HG03135 (cell line): ENCODE data around the gene PTPRA.

Experiments
- ATAC-seq: cut with Tn5 transposase; IDR thresholded peaks from one replicate; pipeline ENCODE4 v1.9.1; 2021; ENCODE audit warnings: mild to moderate bottlenecking, moderate library complexity; ENCODE audit not compliant: unreplicated experiment

Gene PTPRA

GRCh38 chr20:2918096-2919049 is 45.1 kb downstream of the PTPRA start:
- no peak for ATAC-seq

- no peak for ATAC-seq
Measured at GRCh38 chr20:2919518-2920245, 46.4 kb downstream of the PTPRA start.

- no peak for ATAC-seq
Measured at GRCh38 chr20:2920473-2920872, 47.2 kb downstream of the PTPRA start.

- ATAC-seq, result no peak
Measured at GRCh38 chr20:2921506-2921905, 48.2 kb downstream of the PTPRA start.

GRCh38 chr20:2922957-2923356 is 49.7 kb downstream of the PTPRA start:
- no peak for ATAC-seq

GRCh38 chr20:2930538-2930937 is 57.3 kb downstream of the PTPRA start:
- ATAC-seq, result no peak

- no peak for ATAC-seq
Measured at GRCh38 chr20:2932498-2932897, 59.2 kb downstream of the PTPRA start.

DNA sequence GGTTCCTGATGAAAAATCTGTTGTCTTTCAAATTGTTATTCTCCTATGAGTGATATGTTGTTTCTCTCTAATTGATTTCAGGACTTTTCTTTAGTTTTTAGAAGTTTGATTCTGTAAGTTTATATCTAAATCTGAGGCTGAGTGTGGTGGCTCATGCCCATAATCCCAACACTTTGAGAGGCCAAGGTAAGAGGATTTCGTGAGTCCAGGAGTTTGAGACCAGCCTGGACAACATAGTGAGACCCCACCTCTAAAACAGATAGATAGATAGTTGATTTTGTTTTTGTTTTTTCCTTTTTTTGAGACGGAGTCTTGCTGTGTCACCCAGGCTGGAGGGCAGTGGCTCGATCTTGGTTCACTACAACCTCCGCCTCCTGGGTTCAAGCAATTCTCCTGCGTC is 64.6 kb downstream of the PTPRA start:
- no peak for ATAC-seq

GRCh38 chr20:2942439-2942838 is 69.2 kb downstream of the PTPRA start:
- no peak for ATAC-seq

DNA sequence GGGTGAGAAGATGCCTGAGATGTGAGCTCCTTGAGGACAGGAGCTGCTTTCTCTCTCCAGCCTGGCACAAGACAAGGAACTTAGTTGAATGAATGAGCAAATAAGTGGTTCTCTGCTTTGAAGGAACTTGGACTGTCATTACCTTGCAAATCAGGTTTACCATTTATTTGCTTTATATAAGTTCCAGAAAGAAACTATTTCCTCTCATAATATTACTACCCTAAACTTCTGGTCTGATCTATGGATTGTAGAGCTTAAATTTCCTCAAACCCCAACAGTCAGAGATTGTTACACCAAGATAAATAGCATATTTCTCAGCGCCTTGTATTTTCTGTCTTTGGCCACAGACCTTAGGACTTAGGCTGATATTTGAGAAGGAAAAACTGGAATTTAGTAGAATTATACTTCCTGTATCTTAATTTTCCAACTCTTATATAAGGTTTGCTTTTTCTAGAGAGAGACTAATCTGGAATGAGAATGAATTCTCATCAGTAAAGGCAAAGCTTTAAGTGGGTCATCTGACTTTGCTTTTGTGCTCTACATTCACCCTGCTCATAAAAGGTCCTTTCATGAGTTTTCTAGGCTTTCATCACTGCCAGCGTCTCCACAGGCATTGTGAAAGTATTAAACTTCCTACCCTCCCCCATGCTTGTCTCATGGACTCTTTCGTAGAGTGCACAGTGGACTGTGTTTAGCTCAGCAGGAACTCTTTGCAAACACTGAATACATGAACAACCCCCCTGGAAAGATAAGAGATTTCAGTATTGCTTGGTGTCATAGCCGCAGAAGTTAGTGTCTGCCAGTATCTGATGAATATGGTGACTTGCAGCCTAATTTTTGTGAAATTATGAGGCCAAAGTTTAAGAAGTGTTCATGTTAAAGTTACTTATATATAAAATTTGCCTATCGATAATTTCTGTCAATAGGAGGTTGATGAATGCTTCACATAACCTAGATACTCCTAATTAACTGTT is 74.0 kb downstream of the PTPRA start:
- ATAC-seq, result no peak

DNA sequence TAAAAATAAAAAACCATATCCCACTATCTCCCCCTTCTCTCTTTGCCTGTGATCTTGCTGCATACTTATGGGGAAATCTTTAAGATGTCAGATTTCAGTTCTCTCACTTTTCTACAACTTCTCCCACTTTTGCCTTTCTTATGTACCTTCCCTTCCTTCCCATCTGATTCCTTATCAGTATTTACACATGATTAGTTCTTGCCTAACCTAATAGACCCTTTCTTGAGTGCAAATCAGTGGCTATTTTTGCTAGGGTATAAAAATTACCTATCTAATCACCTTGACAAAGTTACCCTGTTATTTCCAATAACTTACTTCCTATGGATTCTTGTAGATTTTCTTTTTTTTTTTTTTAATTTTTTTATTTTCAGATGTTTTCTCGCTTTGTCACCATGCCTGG is 75.7 kb downstream of the PTPRA start:
- ATAC-seq, result no peak

DNA sequence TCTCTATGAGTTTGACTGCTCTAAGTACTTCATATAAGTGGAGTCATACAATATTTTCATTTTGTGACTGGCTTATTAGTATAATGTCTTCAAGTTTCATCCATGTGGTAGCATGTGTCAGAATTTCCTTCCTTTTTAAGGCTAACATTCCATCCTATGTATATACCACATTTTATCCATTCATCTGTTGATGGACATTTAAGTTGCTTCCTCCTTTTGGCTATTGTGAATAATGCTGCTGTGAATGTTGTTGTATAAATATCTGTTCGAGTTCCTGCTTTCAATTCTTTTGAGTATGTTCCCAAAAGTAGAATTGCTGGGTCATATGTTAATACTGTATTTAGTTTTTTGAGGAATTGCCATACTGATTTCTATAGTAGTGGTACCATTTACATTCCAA is 79.5 kb downstream of the PTPRA start:
- ATAC-seq, result no peak

DNA sequence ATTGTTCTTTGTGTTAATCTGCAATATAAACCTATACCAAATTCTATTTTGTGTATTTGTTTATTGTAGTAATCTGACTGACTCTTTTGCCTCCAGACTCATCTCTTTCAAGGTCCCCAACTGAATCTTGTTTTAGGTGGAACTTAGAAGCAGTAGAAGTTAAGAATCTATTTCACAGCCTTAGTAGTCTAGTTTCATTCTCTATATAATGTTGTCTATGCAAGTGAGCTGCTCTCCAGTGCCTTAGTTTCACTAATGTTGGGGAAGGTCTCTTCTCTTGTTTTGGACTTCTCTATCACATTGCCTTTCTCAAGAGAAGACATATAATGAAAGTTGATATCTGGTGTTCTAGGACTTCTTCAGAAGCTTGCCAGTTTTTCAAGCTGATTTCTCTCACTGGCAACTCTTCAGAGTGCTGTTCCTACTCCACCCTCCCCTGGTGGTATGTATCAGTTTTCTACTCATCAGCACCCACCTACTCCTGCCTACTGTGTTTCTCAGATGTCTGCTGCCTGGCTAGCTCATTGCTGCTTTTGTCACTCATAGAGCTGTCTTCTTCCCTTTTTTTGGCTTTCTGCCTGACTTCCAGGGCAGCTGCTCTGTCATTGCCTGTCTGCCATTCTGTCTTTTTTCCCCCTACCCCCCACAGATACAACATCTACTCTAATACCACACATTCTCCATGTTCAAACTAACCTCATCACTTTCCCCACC is 82.1 kb downstream of the PTPRA start:
- no peak for ATAC-seq

DNA sequence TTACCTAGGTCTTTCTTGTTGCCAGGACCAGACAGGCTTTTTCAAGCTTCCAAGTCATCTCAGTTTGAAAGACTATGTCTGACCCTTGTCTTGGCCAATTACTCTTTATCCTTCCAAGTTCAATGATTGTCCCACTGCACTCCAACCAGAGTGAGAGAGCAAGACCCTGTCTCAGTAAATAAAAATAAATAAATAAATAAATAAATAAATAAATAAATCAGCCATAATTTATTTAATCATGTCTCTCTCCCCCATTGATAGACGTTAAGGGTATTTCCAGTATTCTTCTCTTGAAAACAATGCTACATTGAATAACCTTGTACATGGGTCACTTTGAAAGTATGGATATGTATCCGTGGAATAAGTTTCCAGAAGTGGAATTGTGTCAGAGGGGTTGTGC is 83.2 kb downstream of the PTPRA start:
- ATAC-seq, result no peak

DNA sequence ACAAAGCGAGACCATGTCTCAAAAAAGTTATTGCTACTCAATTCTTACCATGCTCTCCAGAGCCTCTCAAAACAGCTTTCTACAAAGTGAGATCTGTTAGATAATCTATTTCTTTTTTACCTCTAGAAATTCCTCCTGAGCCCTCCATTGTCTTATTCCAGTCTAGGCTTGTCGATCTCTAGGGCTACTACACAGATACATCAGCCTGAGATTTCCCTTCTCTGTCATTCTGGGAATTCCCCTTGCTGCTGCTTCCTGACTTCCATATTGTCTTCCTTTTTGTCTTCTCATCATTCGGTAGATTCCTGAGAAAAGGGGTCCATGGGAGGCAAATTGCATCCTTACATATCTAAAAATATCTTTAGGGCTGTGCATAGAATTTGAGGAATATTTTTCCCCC is 94.6 kb downstream of the PTPRA start:
- no peak for ATAC-seq

GRCh38 chr20:2972126-2972525 is 98.8 kb downstream of the PTPRA start:
- no peak for ATAC-seq

- ATAC-seq, result no peak
Measured at GRCh38 chr20:2973574-2973973, 100.3 kb downstream of the PTPRA start.

DNA sequence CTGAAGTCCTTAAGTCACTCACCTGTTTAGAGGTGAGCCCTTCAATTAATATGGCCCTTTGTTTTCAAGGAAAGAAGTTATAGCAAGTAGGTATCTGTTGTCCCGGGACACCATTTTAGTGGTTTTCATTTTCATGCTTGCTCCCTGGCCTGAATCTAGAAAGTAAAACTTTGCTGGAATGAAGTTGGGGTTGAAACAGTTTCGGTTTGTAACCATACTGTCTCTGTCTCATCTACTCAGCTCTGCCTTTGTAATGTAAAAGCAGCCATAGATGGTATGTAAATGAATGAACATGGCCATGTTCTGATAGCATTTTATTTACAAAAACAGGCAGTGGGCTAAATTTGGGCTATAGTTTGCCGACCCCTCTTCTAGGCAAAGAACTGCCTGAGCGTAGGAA is 105.2 kb downstream of the PTPRA start:
- no peak for ATAC-seq

DNA sequence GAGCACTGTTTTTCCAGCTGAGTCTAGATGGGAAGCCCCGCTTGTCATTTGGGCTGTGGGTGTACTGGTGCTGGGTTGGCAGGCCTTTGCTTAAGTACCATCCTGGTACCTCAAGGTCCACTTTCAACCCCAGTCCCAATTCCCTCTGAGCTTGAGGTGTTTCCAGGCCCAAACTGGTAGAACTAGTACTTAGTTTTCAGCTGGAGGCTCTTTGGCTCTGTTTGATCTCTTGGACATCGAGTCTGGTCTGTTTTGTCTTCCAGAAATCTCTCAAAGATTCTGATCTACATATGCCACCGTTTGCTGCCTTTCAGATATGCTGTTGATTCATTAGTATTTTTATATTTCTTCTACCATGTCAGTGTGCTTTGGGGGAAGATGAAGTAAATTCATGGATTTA is 108.4 kb downstream of the PTPRA start:
- no peak for ATAC-seq

DNA sequence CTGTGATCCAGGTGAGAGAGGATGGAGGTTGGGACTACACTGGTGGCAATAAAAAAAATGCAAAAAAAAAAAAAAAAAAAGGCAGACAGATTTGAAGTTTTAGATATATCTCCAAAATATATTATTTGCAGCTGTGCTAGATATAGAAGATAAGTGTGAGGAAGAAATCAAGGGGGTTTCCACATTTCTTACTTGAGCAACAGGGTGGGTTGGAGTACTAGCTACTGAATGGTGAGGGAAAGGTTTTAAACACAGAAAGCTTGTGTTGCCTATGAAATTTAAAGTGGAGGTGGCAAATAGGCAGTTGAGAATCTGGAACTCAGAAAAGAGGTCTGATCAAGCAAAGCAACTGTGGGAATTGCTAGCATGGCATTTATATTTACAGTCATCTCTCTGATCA is 110.2 kb downstream of the PTPRA start:
- no peak for ATAC-seq
